ENCODE measurements around the gene CAMTA1.

Gene CAMTA1

DNA sequence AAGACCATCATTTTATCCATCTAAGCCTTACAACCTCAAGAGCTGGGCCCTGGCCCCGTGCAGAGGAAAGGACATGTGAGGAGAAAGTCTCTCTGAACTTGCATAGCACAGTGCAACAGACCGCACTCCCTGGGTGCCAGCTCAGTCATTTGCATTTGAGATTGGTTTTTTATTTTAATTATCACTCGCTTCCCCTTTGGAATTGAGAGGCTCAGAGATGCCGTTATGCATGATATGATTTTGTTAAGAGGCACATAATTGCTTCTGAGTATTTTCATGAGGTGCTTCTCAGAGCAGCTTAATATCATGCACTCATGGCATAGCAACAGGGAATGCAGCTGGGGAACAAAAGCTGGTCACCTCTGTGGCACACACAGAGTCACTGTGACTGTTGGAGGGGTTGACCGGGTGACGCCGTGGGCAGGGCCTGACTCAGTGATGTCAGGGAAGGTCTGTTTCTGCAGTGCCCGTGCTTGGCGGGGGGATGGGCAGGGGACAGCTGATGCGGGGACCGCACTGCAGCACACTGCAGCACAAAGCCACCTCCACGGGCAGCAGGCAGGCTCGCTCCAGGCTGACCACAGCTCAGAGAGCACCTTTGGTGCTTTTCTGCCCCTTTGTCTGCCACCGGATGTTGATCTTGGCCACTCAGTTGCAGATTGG lies 942.7 kb downstream of the CAMTA1 start:
- no peak overlapping the region for H3K4me3 ChIP-seq (ENCODE audit: low read depth, low read length)
- H3K27me3 ChIP-seq (ENCODE audit: control insufficient read depth, insufficient read depth, low read length) = no peaks in the 10 kb centered on the region
- H3K27ac ChIP-seq (ENCODE audit: low read depth, low read length) = no peak overlapping the region

DNA sequence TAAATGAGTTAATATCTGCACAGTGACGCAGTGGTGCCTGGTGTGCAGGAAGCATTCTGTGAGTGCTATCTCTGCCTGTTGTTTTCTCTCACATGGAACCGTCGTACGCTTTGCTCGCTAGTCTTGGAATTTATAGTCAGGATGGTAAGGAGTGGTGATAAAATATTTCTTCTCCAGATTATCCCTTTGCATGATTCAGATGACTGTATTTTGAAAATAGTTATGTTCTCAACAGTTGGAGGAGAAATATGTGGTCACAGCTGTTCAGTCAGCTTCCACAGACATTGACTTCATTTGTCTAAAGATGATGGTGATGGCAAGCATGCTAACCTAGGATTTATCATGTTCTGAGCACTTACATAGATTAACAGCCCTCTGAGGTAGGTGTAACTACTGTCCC lies 944.5 kb downstream of the CAMTA1 start:
- Histone ChIP-seq H3K4me3 (ENCODE audit: low read depth, low read length) (no peak overlapping the region), H3K4me1 (ENCODE audit: control insufficient read depth, insufficient read depth, low read length) (peaks cover 5% of the 10 kb centered on the region; the same call in 1 of the 2 replicates), H3K9ac (ENCODE audit: low read depth, low read length) (no peak overlapping the region), H3K27ac (ENCODE audit: low read depth, low read length) (no peak overlapping the region), H3K27me3 (ENCODE audit: control insufficient read depth, insufficient read depth, low read length) (no peaks in the 10 kb centered on the region), H3K9me3 (ENCODE audit: control insufficient read depth, insufficient read depth, low read length) (no peaks in the 10 kb centered on the region), H3K36me3 (ENCODE audit: control insufficient read depth, insufficient read depth, low read length) (no peaks in the 10 kb centered on the region)

More for the DNA sequence above, 942.7 kb downstream of the CAMTA1 start:
- no peaks in the 10 kb centered on the region for H3K9me3 ChIP-seq (ENCODE audit: control insufficient read depth, insufficient read depth, low read length)
- no peaks in the 10 kb centered on the region for H3K36me3 ChIP-seq (ENCODE audit: control insufficient read depth, insufficient read depth, low read length)
- H3K9ac ChIP-seq (ENCODE audit: low read depth, low read length) = no peak overlapping the region
- peaks cover 5% of the 10 kb centered on the region; the same call in 1 of the 2 replicates for H3K4me1 ChIP-seq (ENCODE audit: control insufficient read depth, insufficient read depth, low read length)

- Histone ChIP-seq H3K9ac (ENCODE audit: low read depth, low read length) (no peak overlapping the region), H3K4me1 (ENCODE audit: control insufficient read depth, insufficient read depth, low read length) (peaks cover 5% of the 10 kb centered on the region; the same call in 1 of the 2 replicates), H3K36me3 (ENCODE audit: control insufficient read depth, insufficient read depth, low read length) (peaks cover 7% of the 10 kb centered on the region), H3K9me3 (ENCODE audit: control insufficient read depth, insufficient read depth, low read length) (no peaks in the 10 kb centered on the region), H3K4me3 (ENCODE audit: low read depth, low read length) (no peak overlapping the region), H3K27ac (ENCODE audit: low read depth, low read length) (no peak overlapping the region), H3K27me3 (ENCODE audit: control insufficient read depth, insufficient read depth, low read length) (no peaks in the 10 kb centered on the region)
Observed at GRCh38 chr1:7732331-7732730, 947.1 kb downstream of the CAMTA1 start.

GRCh38 chr1:7733276-7733675 lies 948.0 kb downstream of the CAMTA1 start:
- H3K4me1 ChIP-seq (ENCODE audit: control insufficient read depth, insufficient read depth, low read length) = peaks cover 1% of the 10 kb centered on the region; the same call in 1 of the 2 replicates
- no peaks in the 10 kb centered on the region for H3K9me3 ChIP-seq (ENCODE audit: control insufficient read depth, insufficient read depth, low read length)
- no peak overlapping the region for H3K4me3 ChIP-seq (ENCODE audit: low read depth, low read length)
- H3K9ac ChIP-seq (ENCODE audit: low read depth, low read length) = no peak overlapping the region
- H3K27ac ChIP-seq (ENCODE audit: low read depth, low read length) = no peak overlapping the region
- H3K27me3 ChIP-seq (ENCODE audit: control insufficient read depth, insufficient read depth, low read length) = no peaks in the 10 kb centered on the region
- H3K36me3 ChIP-seq (ENCODE audit: control insufficient read depth, insufficient read depth, low read length) = peaks cover 16% of the 10 kb centered on the region

DNA sequence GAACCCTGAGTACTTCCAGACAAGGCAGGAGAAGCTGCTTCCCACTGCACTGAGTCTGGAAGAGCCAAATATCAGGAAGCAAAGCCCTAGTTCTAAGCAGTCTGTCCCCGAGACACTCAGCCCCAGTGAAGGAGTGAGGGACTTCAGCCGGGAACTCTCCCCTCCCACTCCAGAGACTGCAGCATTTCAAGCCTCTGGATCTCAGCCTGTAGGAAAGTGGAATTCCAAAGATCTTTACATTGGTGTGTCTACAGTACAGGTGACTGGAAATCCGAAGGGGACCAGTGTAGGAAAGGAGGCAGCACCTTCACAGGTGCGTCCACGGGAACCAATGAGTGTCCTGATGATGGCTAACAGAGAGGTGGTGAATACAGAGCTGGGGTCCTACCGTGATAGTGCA lies 952.8 kb downstream of the CAMTA1 start:
- H3K36me3 ChIP-seq (ENCODE audit: control insufficient read depth, insufficient read depth, low read length) = peaks cover 24% of the 10 kb centered on the region
- H3K4me1 ChIP-seq (ENCODE audit: control insufficient read depth, insufficient read depth, low read length) = no peaks in the 10 kb centered on the region
- no peak overlapping the region for H3K9ac ChIP-seq (ENCODE audit: low read depth, low read length)
- H3K4me3 ChIP-seq (ENCODE audit: low read depth, low read length) = no peak overlapping the region
- 0 out of 2 replicates have a peak, but pooled peaks cover 2% of the 10 kb centered on the region for H3K9me3 ChIP-seq (ENCODE audit: control insufficient read depth, insufficient read depth, low read length)
- no peak overlapping the region for H3K27ac ChIP-seq (ENCODE audit: low read depth, low read length)
- H3K27me3 ChIP-seq (ENCODE audit: control insufficient read depth, insufficient read depth, low read length) = no peaks in the 10 kb centered on the region

DNA sequence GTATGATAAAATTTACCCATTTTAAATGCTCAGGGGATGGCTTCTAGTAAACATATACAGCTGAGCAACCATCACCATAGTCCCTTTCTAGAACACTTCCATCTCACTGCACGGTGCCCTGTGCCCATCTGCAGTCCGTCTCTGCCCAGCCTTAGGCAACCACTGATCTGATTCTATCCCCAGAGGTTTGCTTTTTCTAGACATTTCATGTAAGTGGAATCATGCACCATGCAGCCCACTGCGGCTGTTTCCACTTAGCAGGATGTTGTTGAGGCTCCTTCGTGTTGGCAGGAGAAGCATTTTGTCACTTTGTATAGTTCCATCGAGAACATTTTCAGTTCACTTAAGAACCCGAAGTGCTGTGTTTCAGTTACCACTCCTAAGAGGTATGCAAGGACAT lies 958.1 kb downstream of the CAMTA1 start:
- no peak overlapping the region for H3K4me3 ChIP-seq (ENCODE audit: low read depth, low read length)
- no peak overlapping the region for H3K27ac ChIP-seq (ENCODE audit: low read depth, low read length)
- no peak overlapping the region for H3K9ac ChIP-seq (ENCODE audit: low read depth, low read length)
- no peaks in the 10 kb centered on the region for H3K27me3 ChIP-seq (ENCODE audit: control insufficient read depth, insufficient read depth, low read length)
- peaks cover 15% of the 10 kb centered on the region; the same call in 1 of the 2 replicates for H3K36me3 ChIP-seq (ENCODE audit: control insufficient read depth, insufficient read depth, low read length)
- H3K9me3 ChIP-seq (ENCODE audit: control insufficient read depth, insufficient read depth, low read length) = 0 out of 2 replicates have a peak, but pooled peaks cover 2% of the 10 kb centered on the region
- H3K4me1 ChIP-seq (ENCODE audit: control insufficient read depth, insufficient read depth, low read length) = no peaks in the 10 kb centered on the region

- Histone ChIP-seq H3K36me3 (ENCODE audit: control insufficient read depth, insufficient read depth, low read length) (peaks cover 7% of the 10 kb centered on the region; the same call in 1 of the 2 replicates), H3K4me3 (ENCODE audit: low read depth, low read length) (no peak overlapping the region), H3K9ac (ENCODE audit: low read depth, low read length) (no peak overlapping the region), H3K27ac (ENCODE audit: low read depth, low read length) (no peak overlapping the region), H3K4me1 (ENCODE audit: control insufficient read depth, insufficient read depth, low read length) (no peaks in the 10 kb centered on the region), H3K27me3 (ENCODE audit: control insufficient read depth, insufficient read depth, low read length) (no peaks in the 10 kb centered on the region), H3K9me3 (ENCODE audit: control insufficient read depth, insufficient read depth, low read length) (no peaks in the 10 kb centered on the region)
Observed at GRCh38 chr1:7744882-7745281, 959.6 kb downstream of the CAMTA1 start.

DNA sequence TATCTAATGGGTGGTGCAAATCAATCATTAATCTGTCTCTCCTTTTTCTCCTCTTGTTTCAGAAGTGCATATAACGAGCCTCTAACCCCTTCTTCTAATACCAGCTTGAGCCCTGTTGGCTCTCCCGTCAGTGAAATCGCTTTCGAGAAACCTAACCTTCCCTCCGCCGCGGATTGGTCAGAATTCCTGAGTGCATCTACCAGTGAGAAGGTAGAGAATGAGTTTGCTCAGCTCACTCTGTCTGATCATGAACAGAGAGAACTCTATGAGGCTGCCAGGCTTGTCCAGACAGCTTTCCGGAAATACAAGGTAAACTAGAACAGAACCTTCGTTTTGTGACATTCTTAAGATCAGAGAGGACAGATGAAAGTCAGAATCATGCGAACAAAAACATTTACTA lies 960.5 kb downstream of the CAMTA1 start:
- no peak overlapping the region for H3K9ac ChIP-seq (ENCODE audit: low read depth, low read length)
- H3K4me3 ChIP-seq (ENCODE audit: low read depth, low read length) = no peak overlapping the region
- no peak overlapping the region for H3K27ac ChIP-seq (ENCODE audit: low read depth, low read length)
- H3K27me3 ChIP-seq (ENCODE audit: control insufficient read depth, insufficient read depth, low read length) = no peaks in the 10 kb centered on the region
- peaks cover 7% of the 10 kb centered on the region; the same call in 1 of the 2 replicates for H3K36me3 ChIP-seq (ENCODE audit: control insufficient read depth, insufficient read depth, low read length)
- no peaks in the 10 kb centered on the region for H3K9me3 ChIP-seq (ENCODE audit: control insufficient read depth, insufficient read depth, low read length)
- no peaks in the 10 kb centered on the region for H3K4me1 ChIP-seq (ENCODE audit: control insufficient read depth, insufficient read depth, low read length)

GRCh38 chr1:7747605-7748004 lies 962.4 kb downstream of the CAMTA1 start:
- Histone ChIP-seq H3K4me3 (ENCODE audit: low read depth, low read length) (no peak overlapping the region), H3K36me3 (ENCODE audit: control insufficient read depth, insufficient read depth, low read length) (peaks cover 7% of the 10 kb centered on the region; the same call in 1 of the 2 replicates), H3K9ac (ENCODE audit: low read depth, low read length) (no peak overlapping the region), H3K4me1 (ENCODE audit: control insufficient read depth, insufficient read depth, low read length) (peaks cover 7% of the 10 kb centered on the region), H3K27ac (ENCODE audit: low read depth, low read length) (no peak overlapping the region), H3K9me3 (ENCODE audit: control insufficient read depth, insufficient read depth, low read length) (no peaks in the 10 kb centered on the region), H3K27me3 (ENCODE audit: control insufficient read depth, insufficient read depth, low read length) (no peaks in the 10 kb centered on the region)

- H3K36me3 ChIP-seq (ENCODE audit: control insufficient read depth, insufficient read depth, low read length) = peaks cover 7% of the 10 kb centered on the region; the same call in 1 of the 2 replicates
- H3K4me1 ChIP-seq (ENCODE audit: control insufficient read depth, insufficient read depth, low read length) = peaks cover 11% of the 10 kb centered on the region
- H3K27me3 ChIP-seq (ENCODE audit: control insufficient read depth, insufficient read depth, low read length) = no peaks in the 10 kb centered on the region
- no peak overlapping the region for H3K9ac ChIP-seq (ENCODE audit: low read depth, low read length)
- H3K27ac ChIP-seq (ENCODE audit: low read depth, low read length) = no peak overlapping the region
- H3K9me3 ChIP-seq (ENCODE audit: control insufficient read depth, insufficient read depth, low read length) = no peaks in the 10 kb centered on the region
- no peak overlapping the region for H3K4me3 ChIP-seq (ENCODE audit: low read depth, low read length)
Observed at GRCh38 chr1:7749126-7749525, 963.9 kb downstream of the CAMTA1 start.

- no peak overlapping the region for H3K9ac ChIP-seq (ENCODE audit: low read depth, low read length)
- no peaks in the 10 kb centered on the region for H3K9me3 ChIP-seq (ENCODE audit: control insufficient read depth, insufficient read depth, low read length)
- no peak overlapping the region for H3K4me3 ChIP-seq (ENCODE audit: low read depth, low read length)
- no peak overlapping the region for H3K27ac ChIP-seq (ENCODE audit: low read depth, low read length)
- H3K36me3 ChIP-seq (ENCODE audit: control insufficient read depth, insufficient read depth, low read length) = no peaks in the 10 kb centered on the region; the same call in 1 of the 2 replicates
- peaks cover 17% of the 10 kb centered on the region for H3K4me1 ChIP-seq (ENCODE audit: control insufficient read depth, insufficient read depth, low read length)
- no peaks in the 10 kb centered on the region for H3K27me3 ChIP-seq (ENCODE audit: control insufficient read depth, insufficient read depth, low read length)
Observed at GRCh38 chr1:7751174-7751573, 965.9 kb downstream of the CAMTA1 start.

Data from HUES48 (cell line).